Measurements from ENCODE around the gene RAVER2.

RAVER2 gene

GRCh38 chr1:64836802-64837201 lies 91.9 kb downstream of the RAVER2 start:
- ChIA-PET CTCF (no interaction called here), POLR2A (ENCODE audit: low non-redundant PET) (no interaction called here)
- no peak for DNase-seq (ENCODE audit: low spot score)
- TF ChIP-seq CTCF (conservative IDR thresholded peaks at IDR 0.05; ENCODE audit: low read depth): no peak
- H3K27ac ChIP-seq: no peak overlapping the region

- no peak for TF ChIP-seq CTCF (conservative IDR thresholded peaks at IDR 0.05; ENCODE audit: low read depth)
- CTCF ChIA-PET: no interaction called here
- no peak overlapping the region for H3K27ac ChIP-seq
- POLR2A ChIA-PET (ENCODE audit: low non-redundant PET): no interaction called here
- DNase-seq (ENCODE audit: low spot score): no peak
Observed at GRCh38 chr1:64838486-64838885, 93.6 kb downstream of the RAVER2 start.

- DNase-seq (ENCODE audit: low spot score): no peak
- no peak for TF ChIP-seq CTCF (conservative IDR thresholded peaks at IDR 0.05; ENCODE audit: low read depth)
- ChIA-PET CTCF (interaction anchor here (0.6 kb wide), 1 partner anchor 220 kb away, joined by 3 read pairs; no protein-coding TSS in a partner anchor), POLR2A (ENCODE audit: low non-redundant PET) (no interaction called here)
- no peak overlapping the region for H3K27ac ChIP-seq
Observed at GRCh38 chr1:64839261-64839660, 94.4 kb downstream of the RAVER2 start.

GRCh38 chr1:64839732-64840405 lies 95.0 kb downstream of the RAVER2 start:
- no peak for DNase-seq (ENCODE audit: low spot score)
- POLR2A ChIA-PET (ENCODE audit: low non-redundant PET): no interaction called here
- no peak for TF ChIP-seq CTCF (conservative IDR thresholded peaks at IDR 0.05; ENCODE audit: low read depth)
- H3K27ac ChIP-seq: no peak overlapping the region
- CTCF ChIA-PET: interaction anchor here (0.6 kb wide), 2 partner anchors 219 to 828 kb away, joined by 3 read pairs; no protein-coding TSS in a partner anchor

GRCh38 chr1:64841330-64842065 lies 96.6 kb downstream of the RAVER2 start:
- ChIA-PET POLR2A (ENCODE audit: low non-redundant PET) (no interaction called here), CTCF (interaction anchor here (0.7 kb wide), 1 partner anchor 17 kb away, joined by 3 read pairs; no protein-coding TSS in a partner anchor)
- TF ChIP-seq CTCF (conservative IDR thresholded peaks at IDR 0.05; ENCODE audit: low read depth): no peak
- DNase-seq (ENCODE audit: low spot score): no peak
- no peak overlapping the region for H3K27ac ChIP-seq

- ChIA-PET CTCF (no interaction called here), POLR2A (ENCODE audit: low non-redundant PET) (no interaction called here)
- H3K27ac ChIP-seq: no peak overlapping the region
- no peak for DNase-seq (ENCODE audit: low spot score)
- no peak for TF ChIP-seq CTCF (conservative IDR thresholded peaks at IDR 0.05; ENCODE audit: low read depth)
Observed at GRCh38 chr1:64842224-64842623, 97.3 kb downstream of the RAVER2 start.
